CD4-positive, alpha-beta T cell (primary cell): ENCODE data around the gene EXOSC2. TPM values are rescaled to one million over a fixed set of nuclear protein-coding genes. Genes with fewer than 3 reads are reported as not detected.

Experiments
- ATAC-seq: fragments of 200-7000 bp; cut with Tn5 transposase; one replicate; pipeline ENCODE4 v1.10.0; 2022; ENCODE audit warnings: mild to moderate bottlenecking; ENCODE audit not compliant: poor library complexity
- CTCF ChIA-PET: fragments of 350-600 bp; sonication (Branson Sonifier 250); formaldehyde crosslinking; loops from one replicate; lab custom pipeline; 2021; ENCODE audit warnings: antibody characterized with exemption, inconsistent platforms; lab: Charles Lee
- POLR2A ChIA-PET: fragments of 350-600 bp; sonication (Branson Sonifier 250); formaldehyde crosslinking; loops from one replicate; lab custom pipeline; 2021; ENCODE audit warnings: antibody characterized with exemption, inconsistent platforms; lab: Charles Lee
- DNase-seq, 14 experiments: peaks; one replicate each; pipeline ENCODE4 v3.0.0-alpha.2; 2013 to 2020; ENCODE audit warnings: mixed read lengths in 2 of 14
- H3K27ac ChIP-seq, 2 donors: one replicate each; pipeline versions ENCODE4 v1.5.1 to v1.7.0; 2013; ENCODE audit warnings: low read length in 2 of 2, low read depth in 1 of 2, mild to moderate bottlenecking in 1 of 2
- H3K27me3 ChIP-seq, 2 experiments: 1 replicate in 1 of 2; 2 replicates in 1 of 2; pipeline versions ENCODE4 v1.6.1 to v1.7.0; 2013; ENCODE audit warnings: low read length in 2 of 2, control low read depth in 1 of 2, mild to moderate bottlenecking in 1 of 2, moderate library complexity in 1 of 2; ENCODE audit not compliant: insufficient read depth in 2 of 2, control insufficient read depth in 1 of 2
- H3K36me3 ChIP-seq: one replicate; pipeline ENCODE4 v1.6.1; 2013; ENCODE audit warnings: low read length, control low read depth; ENCODE audit not compliant: insufficient read depth
- H3K4me1 ChIP-seq: one replicate; pipeline ENCODE4 v1.6.1; 2013; ENCODE audit warnings: low read length, control low read depth; ENCODE audit not compliant: insufficient read depth
- H3K4me3 ChIP-seq: one replicate; pipeline ENCODE4 v1.5.1; 2013; ENCODE audit warnings: mild to moderate bottlenecking, low read length, moderate library complexity
- H3K9me3 ChIP-seq, 2 experiments: 1 replicate in 1 of 2; 2 replicates in 1 of 2; pipeline versions ENCODE4 v1.6.1 to v1.7.0; 2013; ENCODE audit warnings: low read length in 2 of 2, mild to moderate bottlenecking in 2 of 2, control low read depth in 1 of 2, moderate library complexity in 1 of 2; ENCODE audit not compliant: control insufficient read depth in 1 of 2, insufficient read depth in 1 of 2
- H3K27ac Mint-ChIP-seq: one replicate; pipeline ENCODE4 v1.8.0; 2020; ENCODE audit warnings: mixed read lengths
- H3K27me3 Mint-ChIP-seq: one replicate; pipeline ENCODE4 v1.8.0; 2021; ENCODE audit warnings: mixed read lengths
- H3K36me3 Mint-ChIP-seq: one replicate; pipeline ENCODE4 v1.8.0; 2021; ENCODE audit warnings: low read depth, mixed read lengths
- H3K4me1 Mint-ChIP-seq: one replicate; pipeline ENCODE4 v1.8.0; 2021; ENCODE audit warnings: low read depth, mixed read lengths
- H3K4me3 Mint-ChIP-seq: one replicate; pipeline ENCODE4 v1.8.0; 2020; ENCODE audit warnings: mild to moderate bottlenecking, mixed read lengths
- H3K9me3 Mint-ChIP-seq: one replicate; pipeline ENCODE4 v1.8.0; 2020; ENCODE audit warnings: mixed read lengths
- intact Hi-C, 2 experiments: fragments of 100-400 bp; cut with DNase I in 1 of 2; cut with micrococcal nuclease in 1 of 2; formaldehyde crosslinking; loops; one replicate each; pipeline versions ENCODE4 v1.15.1 to v1.9.0; 2023 to 2025; cut with DNase I, micrococcal nuclease
- total RNA-seq, 174 experiments: library from RNA in 2 of 174; stranded (reverse) in 2 of 174; gene quantifications; one replicate each; pipeline ENCODE4 v1.2.3 and lab custom pipeline; 2021 to 2026
- TF ChIP-seq, protein P1 (sequence below): fragments of 200-600 bp; IDR thresholded peaks from one replicate; pipeline ENCODE4 v1.8.0; 2022; ENCODE audit warnings: antibody characterized with exemption, mild to moderate bottlenecking

Gene EXOSC2
- total RNA-seq, 2 experiments from 2014 or later = 49.2 to 50.2 TPM

DNA sequence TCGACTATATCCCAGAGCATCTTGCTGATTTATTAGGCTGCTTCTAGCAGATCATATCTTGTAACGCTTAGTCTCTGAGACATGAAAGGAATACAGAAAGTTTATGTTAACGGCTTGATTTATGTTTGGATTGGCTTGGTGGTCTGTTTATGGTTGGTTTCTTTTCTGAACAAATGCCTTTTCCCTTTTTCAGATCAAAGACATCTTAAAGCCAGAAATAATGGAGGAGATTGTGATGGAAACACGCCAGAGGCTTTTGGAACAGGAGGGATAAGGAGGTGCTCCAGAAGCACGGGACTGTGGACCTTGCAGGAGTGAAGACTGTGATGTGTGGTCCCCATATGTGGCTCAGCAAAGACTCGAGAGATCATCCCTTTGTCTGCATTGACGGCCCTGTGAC is 9.9 kb downstream of the EXOSC2 start:
- H3K36me3 ChIP-seq = peaks cover 62% of the 10 kb centered on the region
- Mint-ChIP-seq H3K27me3 (no peaks in the 10 kb centered on the region), H3K4me3 (no peak overlapping the region), H3K36me3 (peaks cover 74% of the 10 kb centered on the region), H3K4me1 (peaks cover 10% of the 10 kb centered on the region), H3K27ac (no peak overlapping the region), H3K9me3 (no peaks in the 10 kb centered on the region)
- H3K27me3 ChIP-seq = no peaks in the 10 kb centered on the region
- no peak overlapping the region for H3K4me3 ChIP-seq
- TF ChIP-seq, protein P1, sequence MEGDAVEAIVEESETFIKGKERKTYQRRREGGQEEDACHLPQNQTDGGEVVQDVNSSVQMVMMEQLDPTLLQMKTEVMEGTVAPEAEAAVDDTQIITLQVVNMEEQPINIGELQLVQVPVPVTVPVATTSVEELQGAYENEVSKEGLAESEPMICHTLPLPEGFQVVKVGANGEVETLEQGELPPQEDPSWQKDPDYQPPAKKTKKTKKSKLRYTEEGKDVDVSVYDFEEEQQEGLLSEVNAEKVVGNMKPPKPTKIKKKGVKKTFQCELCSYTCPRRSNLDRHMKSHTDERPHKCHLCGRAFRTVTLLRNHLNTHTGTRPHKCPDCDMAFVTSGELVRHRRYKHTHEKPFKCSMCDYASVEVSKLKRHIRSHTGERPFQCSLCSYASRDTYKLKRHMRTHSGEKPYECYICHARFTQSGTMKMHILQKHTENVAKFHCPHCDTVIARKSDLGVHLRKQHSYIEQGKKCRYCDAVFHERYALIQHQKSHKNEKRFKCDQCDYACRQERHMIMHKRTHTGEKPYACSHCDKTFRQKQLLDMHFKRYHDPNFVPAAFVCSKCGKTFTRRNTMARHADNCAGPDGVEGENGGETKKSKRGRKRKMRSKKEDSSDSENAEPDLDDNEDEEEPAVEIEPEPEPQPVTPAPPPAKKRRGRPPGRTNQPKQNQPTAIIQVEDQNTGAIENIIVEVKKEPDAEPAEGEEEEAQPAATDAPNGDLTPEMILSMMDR = no peak
- H3K4me1 ChIP-seq = no peaks in the 10 kb centered on the region
- POLR2A ChIA-PET = no interaction called here
- intact Hi-C loops = no loop called here
- H3K9me3 ChIP-seq = no peaks in the 10 kb centered on the region
- DNase-seq (no peak), ATAC-seq (no peak)
- CTCF ChIA-PET = no interaction called here
- no peak overlapping the region for H3K27ac ChIP-seq

DNA sequence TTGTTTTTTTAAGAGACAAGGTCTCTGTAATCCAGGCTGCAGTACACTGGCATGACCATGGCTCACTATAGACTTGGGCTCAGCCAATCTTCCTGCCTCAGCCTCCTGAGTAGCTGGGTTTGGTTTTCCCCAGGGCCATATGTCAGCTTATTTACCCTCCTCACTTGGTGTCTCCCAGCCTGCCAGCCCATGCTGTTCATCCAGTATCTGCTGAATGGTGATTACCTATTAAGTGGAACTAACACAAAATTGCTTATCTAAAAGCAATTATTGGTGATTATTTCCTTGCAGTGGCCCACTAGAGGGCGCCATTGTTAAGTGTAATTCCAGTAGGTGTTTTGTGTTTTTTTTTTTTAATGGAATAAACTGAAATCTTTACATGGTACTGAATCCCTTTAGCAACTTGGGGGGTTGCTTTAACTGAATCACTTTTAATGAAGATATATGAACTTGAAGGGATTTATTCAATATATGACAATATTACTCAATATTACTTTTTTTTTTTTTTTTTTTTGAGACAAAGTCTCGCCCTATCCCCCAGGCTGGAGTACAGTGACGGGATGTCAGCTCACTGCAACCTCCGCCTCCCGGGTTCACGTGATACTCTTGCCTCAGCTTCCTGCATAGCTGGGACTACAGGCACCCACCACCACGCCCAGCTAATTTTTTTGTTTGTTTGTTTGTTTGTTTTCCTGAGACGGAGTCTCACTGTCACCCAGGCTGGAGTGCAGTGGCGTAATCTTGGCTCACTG is 13.8 kb downstream of the EXOSC2 start:
- intact Hi-C loops = loop anchor here (1.0 to 2.0 kb wide), 4 partner anchors 155 to 339 kb away; no protein-coding TSS in a partner anchor
- Histone ChIP-seq H3K27me3 (no peaks in the 10 kb centered on the region), H3K4me3 (no peak overlapping the region), H3K27ac (no peak overlapping the region), H3K4me1 (peaks cover 5% of the 10 kb centered on the region), H3K36me3 (peaks cover 27% of the 10 kb centered on the region), H3K9me3 (no peaks in the 10 kb centered on the region)
- Mint-ChIP-seq H3K9me3 (no peaks in the 10 kb centered on the region), H3K4me1 (peaks cover 12% of the 10 kb centered on the region), H3K27ac (peak overlapping the region; percentile 2), H3K36me3 (peaks cover 42% of the 10 kb centered on the region), H3K27me3 (no peaks in the 10 kb centered on the region), H3K4me3 (no peak overlapping the region)
- DNase-seq = peak; percentile 49 to 88 (median 68)
- CTCF ChIA-PET = interaction anchor here (0.7 to 1.2 kb wide), 5 partner anchors 19 to 339 kb away, joined by 4 to 5 read pairs (median 5); no protein-coding TSS in a partner anchor
- TF ChIP-seq, protein P1 = peak; percentile 87
- peak; percentile 63 for ATAC-seq
- POLR2A ChIA-PET = interaction anchor here (3.1 kb wide), 1 partner anchor 14 kb away, joined by 14 read pairs; the partner anchor contains the start of gene EXOSC2

DNA sequence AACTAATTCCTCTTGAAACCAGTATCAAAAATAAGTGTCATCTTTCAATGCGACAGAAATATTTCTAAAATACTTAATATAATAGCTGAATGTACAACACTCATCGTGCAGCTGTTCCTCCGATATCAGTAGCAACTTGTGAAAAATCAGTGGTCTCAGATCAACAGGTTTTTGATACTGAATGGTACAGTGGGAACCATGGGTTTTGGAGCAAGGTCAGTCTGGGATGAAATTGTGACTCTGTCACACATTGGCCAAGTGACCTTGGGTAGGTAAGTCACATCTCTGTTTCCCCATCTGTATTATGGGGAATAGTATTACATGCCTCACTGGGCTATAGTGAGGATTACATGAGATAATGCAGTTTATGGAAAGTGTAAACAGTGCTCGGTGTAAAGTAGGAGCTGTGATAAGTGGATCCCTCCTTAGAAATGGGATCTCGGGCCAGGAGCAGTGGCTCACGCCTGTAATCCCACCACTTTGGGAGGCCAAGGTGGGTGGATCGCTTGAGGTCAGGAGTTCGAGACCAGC is 17.3 kb downstream of the EXOSC2 start:
- no peaks in the 10 kb centered on the region for H3K9me3 ChIP-seq
- Mint-ChIP-seq H3K27me3 (no peaks in the 10 kb centered on the region), H3K4me3 (peak overlapping the region; percentile 42), H3K27ac (no peak overlapping the region), H3K9me3 (no peaks in the 10 kb centered on the region), H3K36me3 (peaks cover 13% of the 10 kb centered on the region), H3K4me1 (peaks cover 35% of the 10 kb centered on the region)
- peaks cover 22% of the 10 kb centered on the region for H3K4me1 ChIP-seq
- no peak overlapping the region for H3K4me3 ChIP-seq
- POLR2A ChIA-PET = interaction anchor here (1.2 kb wide), 1 partner anchor 10 kb away, joined by 3 read pairs; no protein-coding TSS in a partner anchor
- CTCF ChIA-PET = no interaction called here
- DNase-seq = no peak
- intact Hi-C loops = loop anchor here in 1 of 2 experiments (5.0 kb wide), 2 partner anchors 134 to 416 kb away; partner anchors contain the start of genes FUBP3 and NUP214
- H3K27ac ChIP-seq = no peak overlapping the region
- no peak for ATAC-seq
- TF ChIP-seq, protein P1 = no peak
- peaks cover 2% of the 10 kb centered on the region for H3K36me3 ChIP-seq
- no peaks in the 10 kb centered on the region for H3K27me3 ChIP-seq
